ENCODE measurements around the gene FMO2.

Gene FMO2

DNA sequence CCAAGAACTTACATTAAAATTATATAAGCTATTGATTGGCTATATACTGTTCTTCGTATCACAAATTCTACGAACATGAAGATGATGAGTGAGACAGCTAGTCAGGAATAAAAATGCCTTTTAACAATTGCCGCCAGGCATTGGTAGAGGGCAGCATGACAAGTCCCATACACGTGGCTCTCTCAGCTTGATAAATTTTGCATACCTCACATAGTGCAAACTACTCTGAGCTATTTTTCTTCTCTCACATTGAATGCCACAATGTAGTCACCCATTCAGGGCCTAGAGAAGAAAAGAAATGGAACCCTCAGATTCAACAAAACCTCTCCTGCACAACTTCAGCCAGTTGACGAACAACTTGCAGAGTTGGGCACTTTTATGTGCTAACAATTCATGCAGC lies 27.0 kb upstream of the FMO2 start:
- DNase-seq (ENCODE audit: low read depth), result no peak
- H3K4me3 ChIP-seq (ENCODE audit: low read length), result no peak overlapping the region
- H3K9me3 ChIP-seq (ENCODE audit: control insufficient read depth, low read length), result no peaks in the 10 kb centered on the region
- no peaks in the 10 kb centered on the region for H3K27me3 ChIP-seq (replicated peaks; ENCODE audit: control insufficient read depth, insufficient read depth, low read length)
- H3K36me3 ChIP-seq (ENCODE audit: control insufficient read depth, insufficient read depth, low read length, severe bottlenecking), result no peaks in the 10 kb centered on the region
- peaks cover 12% of the 10 kb centered on the region for H3K4me1 ChIP-seq (ENCODE audit: control insufficient read depth, insufficient read depth, low read length)
- no peak overlapping the region for H3K9ac ChIP-seq (ENCODE audit: low read length)

DNA sequence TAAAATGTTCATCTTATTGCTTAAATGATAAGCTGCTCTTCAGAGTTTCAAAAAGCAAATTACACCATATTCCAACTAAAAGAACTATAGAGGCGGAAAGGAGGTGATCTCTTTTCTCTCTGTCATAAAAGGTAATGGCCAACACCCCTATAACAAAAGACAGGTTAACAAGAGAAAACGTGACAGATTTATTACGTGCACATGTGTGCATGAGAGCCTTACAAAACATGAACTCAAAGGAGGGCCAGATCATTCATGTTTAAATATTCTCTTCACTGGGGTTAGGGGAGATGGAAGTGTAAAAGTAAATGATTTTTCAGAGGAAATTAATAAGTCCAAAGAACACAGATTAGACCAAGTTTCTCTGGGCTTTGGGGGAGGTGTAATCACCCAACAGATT lies 26.5 kb upstream of the FMO2 start:
- Histone ChIP-seq H3K9me3 (ENCODE audit: control insufficient read depth, low read length) (no peaks in the 10 kb centered on the region), H3K4me1 (ENCODE audit: control insufficient read depth, insufficient read depth, low read length) (peaks cover 12% of the 10 kb centered on the region), H3K27me3 (replicated peaks; ENCODE audit: control insufficient read depth, insufficient read depth, low read length) (no peaks in the 10 kb centered on the region), H3K4me3 (ENCODE audit: low read length) (no peak overlapping the region), H3K36me3 (ENCODE audit: control insufficient read depth, insufficient read depth, low read length, severe bottlenecking) (no peaks in the 10 kb centered on the region), H3K9ac (ENCODE audit: low read length) (no peak overlapping the region)
- no peak for DNase-seq (ENCODE audit: low read depth)

DNA sequence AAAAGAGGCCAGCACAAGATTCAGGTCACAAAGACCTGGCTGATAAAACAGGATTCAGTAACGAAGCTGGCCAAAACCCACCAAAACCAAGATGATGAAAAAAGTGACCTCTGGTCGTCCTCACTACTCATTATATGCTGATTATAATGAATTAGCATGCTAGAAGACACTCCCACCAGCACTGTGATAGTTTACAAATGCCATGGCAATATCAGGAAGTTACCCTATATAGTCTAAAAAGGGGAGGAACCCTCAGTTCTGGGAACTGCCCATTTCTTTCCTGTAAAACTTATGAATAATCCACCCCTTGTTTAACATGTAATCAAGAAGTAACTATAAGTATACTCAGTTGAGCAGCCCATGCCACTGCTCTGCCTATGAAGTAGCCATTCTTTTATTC lies 26.0 kb upstream of the FMO2 start:
- DNase-seq (ENCODE audit: low read depth), result no peak
- H3K36me3 ChIP-seq (ENCODE audit: control insufficient read depth, insufficient read depth, low read length, severe bottlenecking), result no peaks in the 10 kb centered on the region

DNA sequence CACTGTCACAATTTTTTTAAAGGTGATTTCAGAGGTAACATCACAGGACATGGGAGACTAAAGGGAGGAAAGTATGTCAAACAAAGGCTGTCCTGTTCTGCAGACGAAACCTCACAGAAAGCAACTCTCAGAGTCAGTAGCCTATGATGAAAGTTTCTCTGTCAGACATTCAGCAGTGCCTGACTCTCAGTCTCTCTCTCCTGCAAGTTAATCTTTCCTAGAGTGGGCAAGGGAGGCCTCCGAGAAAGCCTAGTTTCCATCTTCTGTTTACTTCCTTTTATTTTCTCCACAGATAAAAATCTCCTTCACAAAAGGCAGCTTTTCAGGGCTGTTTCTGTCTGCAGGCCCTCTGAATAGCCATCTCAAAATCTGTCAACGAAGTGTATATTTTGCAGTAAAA lies 24.9 kb upstream of the FMO2 start:
- no peak for DNase-seq (ENCODE audit: low read depth)
- H3K9me3 ChIP-seq (ENCODE audit: control insufficient read depth, low read length), result no peaks in the 10 kb centered on the region
- peaks cover 12% of the 10 kb centered on the region for H3K4me1 ChIP-seq (ENCODE audit: control insufficient read depth, insufficient read depth, low read length)
- no peaks in the 10 kb centered on the region for H3K36me3 ChIP-seq (ENCODE audit: control insufficient read depth, insufficient read depth, low read length, severe bottlenecking)
- no peak overlapping the region for H3K9ac ChIP-seq (ENCODE audit: low read length)
- H3K27me3 ChIP-seq (replicated peaks; ENCODE audit: control insufficient read depth, insufficient read depth, low read length), result no peaks in the 10 kb centered on the region
- no peak overlapping the region for H3K4me3 ChIP-seq (ENCODE audit: low read length)

More for the DNA sequence above, 26.0 kb upstream of the FMO2 start:
- Histone ChIP-seq H3K4me3 (ENCODE audit: low read length) (no peak overlapping the region), H3K27me3 (replicated peaks; ENCODE audit: control insufficient read depth, insufficient read depth, low read length) (no peaks in the 10 kb centered on the region), H3K9ac (ENCODE audit: low read length) (no peak overlapping the region), H3K9me3 (ENCODE audit: control insufficient read depth, low read length) (no peaks in the 10 kb centered on the region), H3K4me1 (ENCODE audit: control insufficient read depth, insufficient read depth, low read length) (peaks cover 12% of the 10 kb centered on the region)

DNA sequence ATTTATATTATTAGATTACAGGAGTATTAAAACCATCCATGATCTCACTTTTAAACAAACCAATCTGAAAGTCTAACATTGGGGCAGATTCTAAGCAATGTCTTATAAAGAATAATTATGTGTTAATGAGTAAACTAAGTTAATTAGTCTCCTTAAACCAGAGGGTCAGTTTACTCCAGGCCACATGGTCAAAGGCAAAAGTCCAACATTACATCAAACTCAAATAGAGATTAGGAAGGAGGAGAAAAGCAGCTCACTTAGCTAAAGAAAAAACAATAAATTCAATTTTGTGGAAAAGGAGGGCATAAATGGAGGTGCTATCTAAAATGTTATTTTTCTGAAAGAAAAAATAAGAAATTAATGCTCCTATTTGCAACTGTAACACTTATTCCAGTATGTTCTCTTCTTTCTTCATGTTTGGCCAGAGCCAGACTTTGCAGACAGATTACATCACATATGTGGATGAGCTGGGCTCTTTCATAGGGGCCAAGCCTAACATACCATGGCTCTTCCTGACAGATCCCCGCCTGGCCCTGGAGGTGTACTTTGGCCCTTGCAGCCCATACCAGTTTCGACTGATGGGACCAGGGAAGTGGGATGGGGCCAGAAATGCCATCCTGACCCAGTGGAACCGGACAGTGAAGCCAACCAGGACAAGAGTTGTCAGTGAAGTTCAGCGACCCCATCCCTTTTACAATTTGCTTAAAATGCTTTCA lies 24.3 kb upstream of the FMO2 start:
- H3K9ac ChIP-seq (ENCODE audit: low read length), result no peak overlapping the region

DNA sequence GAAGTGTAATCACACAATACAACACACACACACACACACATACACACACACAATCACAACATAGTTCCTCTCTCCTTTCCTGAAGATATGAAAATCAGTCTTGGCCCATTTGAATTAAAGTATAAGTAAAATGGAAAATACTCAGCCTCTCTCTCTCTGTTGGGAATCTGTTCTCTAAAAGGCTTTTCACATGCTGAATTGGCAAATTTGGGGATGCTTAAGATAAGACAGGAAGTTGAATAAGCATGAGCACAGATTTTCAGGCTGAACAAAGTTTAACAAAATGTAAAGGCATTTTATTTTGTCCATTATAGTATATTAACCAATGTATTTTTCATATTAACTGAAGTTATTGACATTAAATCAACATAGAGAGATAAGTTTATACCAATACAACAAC lies 23.7 kb upstream of the FMO2 start:
- Histone ChIP-seq H3K36me3 (ENCODE audit: control insufficient read depth, insufficient read depth, low read length, severe bottlenecking) (no peaks in the 10 kb centered on the region), H3K9ac (ENCODE audit: low read length) (no peak overlapping the region), H3K4me1 (ENCODE audit: control insufficient read depth, insufficient read depth, low read length) (peaks cover 12% of the 10 kb centered on the region), H3K4me3 (ENCODE audit: low read length) (no peak overlapping the region), H3K9me3 (ENCODE audit: control insufficient read depth, low read length) (no peaks in the 10 kb centered on the region), H3K27me3 (replicated peaks; ENCODE audit: control insufficient read depth, insufficient read depth, low read length) (no peaks in the 10 kb centered on the region)
- no peak for DNase-seq (ENCODE audit: low read depth)

More for the DNA sequence above, 24.3 kb upstream of the FMO2 start:
- Histone ChIP-seq H3K4me1 (ENCODE audit: control insufficient read depth, insufficient read depth, low read length) (peaks cover 12% of the 10 kb centered on the region), H3K9me3 (ENCODE audit: control insufficient read depth, low read length) (no peaks in the 10 kb centered on the region), H3K27me3 (replicated peaks; ENCODE audit: control insufficient read depth, insufficient read depth, low read length) (no peaks in the 10 kb centered on the region), H3K4me3 (ENCODE audit: low read length) (no peak overlapping the region), H3K36me3 (ENCODE audit: control insufficient read depth, insufficient read depth, low read length, severe bottlenecking) (no peaks in the 10 kb centered on the region)
- no peak for DNase-seq (ENCODE audit: low read depth)

DNA sequence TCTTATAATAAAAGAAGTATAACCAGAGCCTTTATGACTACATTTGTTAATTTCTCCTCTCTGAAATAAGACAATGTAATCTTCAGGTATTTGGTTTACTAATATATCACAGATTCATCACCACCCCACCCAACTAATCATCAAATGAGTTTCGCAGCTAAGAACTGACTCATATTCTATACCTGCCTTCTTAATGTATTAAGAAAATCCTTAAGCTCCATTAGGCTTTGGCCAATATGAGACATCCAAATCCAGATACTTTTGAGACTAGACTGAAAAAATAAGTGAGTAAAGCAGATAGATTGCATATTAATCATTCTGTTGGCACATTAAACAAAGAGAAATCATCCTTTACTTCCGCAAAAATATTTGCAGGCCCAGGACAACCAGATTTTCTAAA lies 18.7 kb upstream of the FMO2 start:
- Histone ChIP-seq H3K4me1 (ENCODE audit: control insufficient read depth, insufficient read depth, low read length) (no peaks in the 10 kb centered on the region), H3K9ac (ENCODE audit: low read length) (no peak overlapping the region), H3K36me3 (ENCODE audit: control insufficient read depth, insufficient read depth, low read length, severe bottlenecking) (no peaks in the 10 kb centered on the region), H3K27me3 (replicated peaks; ENCODE audit: control insufficient read depth, insufficient read depth, low read length) (no peaks in the 10 kb centered on the region), H3K4me3 (ENCODE audit: low read length) (no peak overlapping the region), H3K9me3 (ENCODE audit: control insufficient read depth, low read length) (no peaks in the 10 kb centered on the region)
- no peak for DNase-seq (ENCODE audit: low read depth)

DNA sequence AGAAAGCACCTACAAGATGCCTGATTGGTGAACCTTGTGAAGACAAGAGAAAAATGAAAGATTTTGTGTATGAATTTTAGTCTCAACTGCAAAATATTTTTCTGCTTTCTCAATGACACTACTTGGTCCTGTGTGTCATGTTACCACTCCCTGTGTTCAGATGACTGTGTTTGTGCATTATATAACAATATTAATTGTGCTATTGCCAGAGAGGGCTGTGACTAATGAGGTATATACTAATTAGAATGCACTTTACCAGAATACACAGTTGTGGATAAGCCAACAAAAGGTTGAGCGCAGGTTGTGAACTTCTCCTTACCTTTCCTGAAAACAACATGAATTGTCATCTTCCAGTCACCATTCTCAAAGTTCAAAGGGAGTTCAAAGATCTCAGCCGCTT lies 17.3 kb upstream of the FMO2 start:
- Histone ChIP-seq H3K4me1 (ENCODE audit: control insufficient read depth, insufficient read depth, low read length) (no peaks in the 10 kb centered on the region), H3K9me3 (ENCODE audit: control insufficient read depth, low read length) (no peaks in the 10 kb centered on the region), H3K4me3 (ENCODE audit: low read length) (no peak overlapping the region), H3K27me3 (replicated peaks; ENCODE audit: control insufficient read depth, insufficient read depth, low read length) (no peaks in the 10 kb centered on the region), H3K36me3 (ENCODE audit: control insufficient read depth, insufficient read depth, low read length, severe bottlenecking) (no peaks in the 10 kb centered on the region), H3K9ac (ENCODE audit: low read length) (no peak overlapping the region)
- no peak for DNase-seq (ENCODE audit: low read depth)

DNA sequence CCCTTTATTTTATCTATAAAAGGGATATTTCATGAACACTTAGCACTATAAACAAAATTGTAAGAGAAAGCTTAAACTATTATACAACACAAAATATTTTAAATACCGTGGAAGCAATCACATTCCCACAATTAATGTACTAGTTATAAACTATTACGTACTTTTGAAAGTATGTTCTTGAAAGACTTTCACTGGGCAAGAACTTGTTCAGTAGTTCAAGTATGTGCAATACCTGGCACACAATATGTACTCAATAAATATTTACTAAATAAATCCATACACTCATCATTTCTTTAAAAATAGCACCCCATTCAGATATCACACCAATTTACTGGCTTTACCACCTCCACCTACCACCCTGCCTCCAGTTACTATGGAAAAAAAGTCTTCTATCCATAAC lies 12.6 kb upstream of the FMO2 start:
- Histone ChIP-seq H3K27me3 (replicated peaks; ENCODE audit: control insufficient read depth, insufficient read depth, low read length) (no peaks in the 10 kb centered on the region), H3K9ac (ENCODE audit: low read length) (no peak overlapping the region), H3K9me3 (ENCODE audit: control insufficient read depth, low read length) (no peaks in the 10 kb centered on the region), H3K36me3 (ENCODE audit: control insufficient read depth, insufficient read depth, low read length, severe bottlenecking) (no peaks in the 10 kb centered on the region), H3K4me1 (ENCODE audit: control insufficient read depth, insufficient read depth, low read length) (no peaks in the 10 kb centered on the region), H3K4me3 (ENCODE audit: low read length) (no peak overlapping the region)
- no peak for DNase-seq (ENCODE audit: low read depth)

DNA sequence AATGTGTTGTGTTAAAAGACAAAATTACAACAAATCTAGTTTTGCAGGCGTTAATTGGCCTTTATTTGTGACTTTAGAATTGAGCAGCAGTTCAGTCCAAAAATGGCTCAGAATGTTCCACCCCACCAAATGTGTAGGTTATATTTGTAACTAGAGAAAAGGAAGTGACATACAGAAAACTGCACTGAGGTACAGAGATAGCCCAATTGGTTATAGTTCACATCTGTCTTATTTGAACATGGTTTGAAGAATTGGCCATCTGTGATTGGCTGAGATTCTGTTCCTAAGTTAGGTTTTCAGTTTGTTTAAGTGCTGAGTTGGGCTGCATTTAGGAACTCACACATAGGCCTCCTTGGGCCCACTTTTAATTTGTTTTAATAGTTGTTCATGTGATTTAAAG lies 12.0 kb upstream of the FMO2 start:
- no peak for DNase-seq (ENCODE audit: low read depth)
- H3K4me1 ChIP-seq (ENCODE audit: control insufficient read depth, insufficient read depth, low read length), result no peaks in the 10 kb centered on the region
- H3K9ac ChIP-seq (ENCODE audit: low read length), result no peak overlapping the region
- H3K36me3 ChIP-seq (ENCODE audit: control insufficient read depth, insufficient read depth, low read length, severe bottlenecking), result no peaks in the 10 kb centered on the region
- H3K9me3 ChIP-seq (ENCODE audit: control insufficient read depth, low read length), result no peaks in the 10 kb centered on the region
- no peak overlapping the region for H3K4me3 ChIP-seq (ENCODE audit: low read length)
- H3K27me3 ChIP-seq (replicated peaks; ENCODE audit: control insufficient read depth, insufficient read depth, low read length), result no peaks in the 10 kb centered on the region

DNA sequence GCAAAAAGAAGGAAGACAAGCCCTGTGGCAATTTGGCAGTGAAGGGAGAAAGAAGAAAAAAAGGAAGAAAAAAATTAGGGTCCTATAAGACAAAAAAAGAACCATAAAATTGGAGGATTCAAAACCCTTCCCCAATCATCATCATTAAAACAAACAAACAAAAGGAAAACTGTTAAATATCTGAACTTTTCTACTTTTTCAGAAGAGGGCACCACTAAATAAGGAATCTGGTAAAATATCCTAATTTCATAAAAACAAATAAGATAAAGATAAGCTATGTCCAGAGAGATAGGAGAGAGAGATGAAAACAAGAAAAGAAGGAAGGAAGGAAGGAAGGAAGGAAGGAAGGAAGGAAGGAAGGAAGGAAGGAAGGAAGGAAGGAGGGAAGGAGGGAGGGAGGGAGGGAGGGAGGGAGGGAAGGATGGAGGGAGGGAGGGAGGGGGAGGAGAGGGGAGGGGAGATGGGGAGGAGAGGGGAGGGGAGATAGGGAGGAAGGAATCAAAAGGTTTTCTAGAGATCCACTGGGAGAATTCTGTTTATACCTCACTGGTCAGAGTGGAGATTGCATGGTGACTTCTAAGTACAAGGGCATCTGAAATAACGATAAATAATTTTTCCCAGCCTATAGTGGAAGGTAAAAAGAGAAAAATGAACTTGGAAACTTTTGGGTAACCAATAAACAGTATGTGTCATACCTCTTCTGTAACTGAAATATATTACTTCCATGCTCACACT lies 10.4 kb upstream of the FMO2 start:
- no peak overlapping the region for H3K4me3 ChIP-seq (ENCODE audit: low read length)
- H3K27me3 ChIP-seq (replicated peaks; ENCODE audit: control insufficient read depth, insufficient read depth, low read length), result no peaks in the 10 kb centered on the region
- no peaks in the 10 kb centered on the region for H3K9me3 ChIP-seq (ENCODE audit: control insufficient read depth, low read length)
- no peaks in the 10 kb centered on the region for H3K36me3 ChIP-seq (ENCODE audit: control insufficient read depth, insufficient read depth, low read length, severe bottlenecking)
- no peaks in the 10 kb centered on the region for H3K4me1 ChIP-seq (ENCODE audit: control insufficient read depth, insufficient read depth, low read length)
- H3K9ac ChIP-seq (ENCODE audit: low read length), result no peak overlapping the region
- no peak for DNase-seq (ENCODE audit: low read depth)

Measured in adipocyte (in vitro differentiated cells).